ENCODE measurements around the gene DAGLB. TPM values are rescaled to one million over a fixed set of nuclear protein-coding genes. Genes with fewer than 3 reads are reported as not detected.

DAGLB gene
- total RNA-seq, 6 experiments from 2014 or later, result 8.9 to 12.7 (median 11.7) TPM

- TF ChIP-seq POLR2A (IDR thresholded peaks at IDR 0.05) (no peak), CTCF (IDR thresholded peaks at IDR 0.05) (no peak)
- no peak for ATAC-seq
These were observed 86.9 kb downstream of the DAGLB start for GRCh38 chr7:6360841-6361240.

GRCh38 chr7:6359734-6360133 lies 88.0 kb downstream of the DAGLB start:
- intact Hi-C loops (cut with DNase I), result loop anchor here in 1 of 2 donors (10.0 kb wide), 1 partner anchor 75 kb away; no protein-coding TSS in a partner anchor
- Histone ChIP-seq H3K4me3 (no peak overlapping the region), H3K27me3 (no peaks in the 10 kb centered on the region), H3K36me3 (no peaks in the 10 kb centered on the region), H3K27ac (no peak overlapping the region), H3K4me1 (no peaks in the 10 kb centered on the region), H3K9me3 (no peaks in the 10 kb centered on the region)
- DNase-seq (no peak), ATAC-seq (peak in 1 of 4 donors; percentile 17)
- TF ChIP-seq POLR2A (IDR thresholded peaks at IDR 0.05) (no peak), CTCF (IDR thresholded peaks at IDR 0.05) (no peak)
- 77% methylated on average over 2 of the region's 2 CpGs for WGBS (ENCODE audit: insufficient coverage, low coverage, low lambda C conversion rate, missing lambda C conversion rate)

More at GRCh38 chr7:6360841-6361240, 86.9 kb downstream of the DAGLB start:
- no peak overlapping the region for H3K27ac ChIP-seq
- H3K27me3 ChIP-seq, result no peaks in the 10 kb centered on the region
- DNase-seq, result no peak
- H3K4me1 ChIP-seq, result no peaks in the 10 kb centered on the region
- H3K9me3 ChIP-seq, result no peaks in the 10 kb centered on the region
- 70% methylated on average over 4 of the region's 5 CpGs for WGBS (ENCODE audit: insufficient coverage, low coverage, low lambda C conversion rate, missing lambda C conversion rate)
- intact Hi-C loops (cut with DNase I), result no loop called here
- no peak overlapping the region for H3K4me3 ChIP-seq
- no peaks in the 10 kb centered on the region for H3K36me3 ChIP-seq

Other genes with a start within 250 kb of the DAGLB start
- 1 to 10 TPM; 2.7 to 6.6 (median 4.1) TPM for gene CYTH3, start 175.3 kb downstream of the DAGLB start, total RNA-seq
- gene FAM220A, start 99.0 kb downstream of the DAGLB start, total RNA-seq, result 1 to 10 TPM; 3.5 to 9.5 (median 5.5) TPM
- 100 to 1,000 TPM in 1 of 6 experiments, 10 to 100 TPM in 5; 72.6 to 154 (median 89.7) TPM for gene RAC1, start 73.4 kb downstream of the DAGLB start, total RNA-seq
- gene KDELR2, start 36.2 kb upstream of the DAGLB start, total RNA-seq, result 100 to 1,000 TPM; 134 to 207 (median 144) TPM
- gene GRID2IP, start 103.5 kb upstream of the DAGLB start, total RNA-seq, result under 1 TPM in 2 of 6 experiments, not detected in 4; 0.05 to 0.07 TPM
- 10 to 100 TPM; 27.9 to 48.5 (median 36.9) TPM for gene ZDHHC4, start 129.5 kb upstream of the DAGLB start, total RNA-seq
- gene INTS15, start 142.1 kb upstream of the DAGLB start, total RNA-seq, result 10 to 100 TPM; 10.2 to 16.6 (median 14.0) TPM
- gene ZNF853, start 167.7 kb upstream of the DAGLB start, total RNA-seq, result under 1 TPM; 0.20 to 0.98 (median 0.37) TPM
- 10 to 100 TPM in 4 of 6 experiments, 1 to 10 TPM in 2; 9.5 to 25.1 (median 15.2) TPM for gene ZNF316, start 189.4 kb upstream of the DAGLB start, total RNA-seq

Data from right lobe of liver (tissue), 6 donors.